K562 (cell line): ENCODE results near the gene EDDM13. TPM values are rescaled to one million over a fixed set of nuclear protein-coding genes. Genes with fewer than 3 reads are reported as not detected.

ENCODE experiments used
- BRD4 ChIP-seq: fragments of 200-600 bp; sonication (generic); IDR thresholded peaks from 2 replicates; pipeline ENCODE4 v1.6.1; 2017; ENCODE audit warnings: inconsistent platforms
- HDAC8 ChIP-seq: fragments of 450-650 bp; IDR thresholded peaks from 2 replicates; pipeline ENCODE4 v1.6.1; 2016; ENCODE audit warnings: mild to moderate bottlenecking, missing genetic modification characterization, moderate library complexity, missing compliant biosample characterization
- HIVEP1 ChIP-seq: fragments of 250-450 bp; sonication (Bioruptor Pico); IDR thresholded peaks from 2 replicates; pipeline ENCODE4 v1.4.0; 2020; ENCODE audit warnings: mild to moderate bottlenecking
- HOXB6 ChIP-seq: fragments of 250-450 bp; sonication (Bioruptor Pico); IDR thresholded peaks from 2 replicates; pipeline ENCODE4 v1.5.1; 2022; ENCODE audit warnings: mild to moderate bottlenecking, borderline replicate concordance
- PHTF2 ChIP-seq: fragments of 250-450 bp; sonication (Bioruptor Pico); IDR thresholded peaks from 2 replicates; pipeline ENCODE4 v1.5.0; 2021; ENCODE audit warnings: mild to moderate bottlenecking
- PML ChIP-seq: IDR thresholded peaks from 2 replicates; pipeline ENCODE4 v1.6.1; 2012; ENCODE audit warnings: low read length, inconsistent platforms
- PTTG1 ChIP-seq: fragments of 450-650 bp; IDR thresholded peaks from 2 replicates; pipeline ENCODE4 v1.6.1; 2016; ENCODE audit warnings: low read depth, mild to moderate bottlenecking, missing genetic modification characterization, missing compliant biosample characterization
- RFX5 ChIP-seq: IDR thresholded peaks from 2 replicates; pipeline ENCODE4 v1.6.1; 2011; ENCODE audit warnings: low read depth, mild to moderate bottlenecking, improper control_type of control experiment, low read length
- SNIP1 ChIP-seq: fragments of 450-650 bp; IDR thresholded peaks from 2 replicates; pipeline ENCODE4 v1.7.1; 2017; ENCODE audit warnings: low read depth, mild to moderate bottlenecking
- TAF7 ChIP-seq: fragments of 450-650 bp; IDR thresholded peaks from 2 replicates; pipeline ENCODE4 v1.6.1; 2016; ENCODE audit warnings: missing genetic modification characterization, missing compliant biosample characterization
- ZBED1 ChIP-seq: IDR thresholded peaks from 2 replicates; pipeline ENCODE4 v1.6.1; 2014
- ZBTB17 ChIP-seq: fragments of 450-650 bp; formaldehyde crosslinking; IDR thresholded peaks from 2 replicates; pipeline ENCODE4 v1.4.0; 2020; ENCODE audit warnings: mild to moderate bottlenecking
- ZNF699 ChIP-seq: fragments of 250-450 bp; sonication (Bioruptor Pico); IDR thresholded peaks from 2 replicates; pipeline ENCODE4 v1.8.0; 2021; ENCODE audit warnings: mild to moderate bottlenecking, moderate library complexity; ENCODE audit not compliant: insufficient replicate concordance
- polyA plus RNA-seq, 8 experiments: library from polyadenylated mRNA; depleted of rRNA in 4 of 8; stranded (reverse) in 5 of 8; unstranded in 3 of 8; fragments of >200 nt; fragmentation: Nextera tagmentation in 2 of 8; fragmentation: Illumina TruSeq in 1 of 8; extraction: Ambion mirVana in 2 of 8; extraction: Trizol in 1 of 8; gene quantifications; 2 replicates each; pipeline versions ENCODE4 v1.2.1 to v1.2.3, GENCODE V29; 2011 to 2014; ENCODE audit warnings: inconsistent platforms in 1 of 8, missing spikeins in 1 of 8
- total RNA-seq, 7 experiments: library from RNA; depleted of rRNA in 6 of 7; stranded (reverse); fragments of >200 nt in 6 of 7; fragmentation: Illumina TruSeq in 2 of 7; extraction: Trizol in 2 of 7; gene quantifications; 2 replicates each; pipeline versions ENCODE4 v1.2.1 to v1.2.3, GENCODE V29; 2011 to 2021; ENCODE audit warnings: low replicate concordance in 1 of 7
- TF ChIP-seq, protein P1 (sequence below), 2 experiments: fragments of 150-350 bp in 1 of 2; IDR thresholded peaks; 2 replicates each; pipeline ENCODE4 v1.6.1; 2012 to 2016; ENCODE audit warnings: low read depth in 2 of 2, low read length in 2 of 2, mild to moderate bottlenecking in 1 of 2, moderate library complexity in 1 of 2
- TF ChIP-seq, protein P2 (sequence below): fragments of 200-800 bp; sonication (Bioruptor generic); IDR thresholded peaks from 2 replicates; pipeline ENCODE4 v1.6.1; 2017; ENCODE audit warnings: missing genetic modification characterization, missing compliant biosample characterization
- TF ChIP-seq, protein P3 (sequence below): fragments of 450-650 bp; formaldehyde crosslinking; IDR thresholded peaks from 2 replicates; pipeline ENCODE4 v1.4.0; 2020; ENCODE audit warnings: mild to moderate bottlenecking, mixed read lengths
- TF ChIP-seq, protein P4 (sequence below): fragments of 250-450 bp; sonication (Bioruptor Pico); IDR thresholded peaks from 2 replicates; pipeline ENCODE4 v1.4.0; 2020; ENCODE audit warnings: borderline replicate concordance
- TF ChIP-seq, protein P5 (sequence below): sonication (generic); formaldehyde crosslinking; IDR thresholded peaks from 2 replicates; pipeline ENCODE4 v1.8.1; 2023; ENCODE audit warnings: mild to moderate bottlenecking, missing genetic modification reagents

Gene EDDM13
- total and polyA plus RNA-seq, 9 of the 15 experiments (the other 6 are each of a cell fraction or from before 2014, with no cell fraction given), result 2.0 to 7.7 (median 4.1) TPM

DNA sequence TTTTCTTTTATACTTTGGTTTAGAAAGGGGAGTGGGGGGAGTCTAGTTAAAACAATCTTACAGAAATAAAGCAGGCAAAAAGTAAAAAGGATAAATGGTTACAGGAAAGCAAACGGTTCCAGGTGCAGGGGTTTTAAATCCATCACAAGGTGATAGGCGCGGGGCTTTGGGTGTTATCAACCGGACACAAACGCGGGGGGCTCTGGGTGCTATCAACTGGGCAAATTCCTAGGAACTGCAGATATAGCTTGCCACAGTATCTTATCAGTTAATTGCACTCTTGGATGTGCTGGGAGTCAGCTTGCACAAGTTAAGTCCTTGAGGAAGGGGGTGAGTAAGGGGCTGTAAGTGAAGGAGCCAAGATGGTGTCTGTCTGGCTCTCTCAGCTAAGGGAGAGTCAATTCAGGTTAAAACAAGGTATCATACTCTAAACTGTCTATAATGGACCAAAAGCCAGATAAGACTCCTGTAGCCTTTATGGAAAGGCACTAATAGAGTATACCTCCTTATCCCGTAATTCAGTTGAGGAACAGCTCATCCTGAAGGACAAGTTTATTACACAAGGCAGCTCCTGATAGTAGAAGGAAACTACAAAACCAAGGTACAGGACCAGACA lies 74.7 kb downstream of the EDDM13 start (continued):
- TF ChIP-seq, protein P1, sequence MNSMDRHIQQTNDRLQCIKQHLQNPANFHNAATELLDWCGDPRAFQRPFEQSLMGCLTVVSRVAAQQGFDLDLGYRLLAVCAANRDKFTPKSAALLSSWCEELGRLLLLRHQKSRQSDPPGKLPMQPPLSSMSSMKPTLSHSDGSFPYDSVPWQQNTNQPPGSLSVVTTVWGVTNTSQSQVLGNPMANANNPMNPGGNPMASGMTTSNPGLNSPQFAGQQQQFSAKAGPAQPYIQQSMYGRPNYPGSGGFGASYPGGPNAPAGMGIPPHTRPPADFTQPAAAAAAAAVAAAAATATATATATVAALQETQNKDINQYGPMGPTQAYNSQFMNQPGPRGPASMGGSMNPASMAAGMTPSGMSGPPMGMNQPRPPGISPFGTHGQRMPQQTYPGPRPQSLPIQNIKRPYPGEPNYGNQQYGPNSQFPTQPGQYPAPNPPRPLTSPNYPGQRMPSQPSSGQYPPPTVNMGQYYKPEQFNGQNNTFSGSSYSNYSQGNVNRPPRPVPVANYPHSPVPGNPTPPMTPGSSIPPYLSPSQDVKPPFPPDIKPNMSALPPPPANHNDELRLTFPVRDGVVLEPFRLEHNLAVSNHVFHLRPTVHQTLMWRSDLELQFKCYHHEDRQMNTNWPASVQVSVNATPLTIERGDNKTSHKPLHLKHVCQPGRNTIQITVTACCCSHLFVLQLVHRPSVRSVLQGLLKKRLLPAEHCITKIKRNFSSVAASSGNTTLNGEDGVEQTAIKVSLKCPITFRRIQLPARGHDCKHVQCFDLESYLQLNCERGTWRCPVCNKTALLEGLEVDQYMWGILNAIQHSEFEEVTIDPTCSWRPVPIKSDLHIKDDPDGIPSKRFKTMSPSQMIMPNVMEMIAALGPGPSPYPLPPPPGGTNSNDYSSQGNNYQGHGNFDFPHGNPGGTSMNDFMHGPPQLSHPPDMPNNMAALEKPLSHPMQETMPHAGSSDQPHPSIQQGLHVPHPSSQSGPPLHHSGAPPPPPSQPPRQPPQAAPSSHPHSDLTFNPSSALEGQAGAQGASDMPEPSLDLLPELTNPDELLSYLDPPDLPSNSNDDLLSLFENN (IDR thresholded peaks at IDR 0.05; ENCODE audit: low read depth in 2 of 2, low read length in 2 of 2), result peak in 1 of 2 experiments; percentile 34; a peak in 1 of 4 replicates
- TF ChIP-seq TAF7 (tag) (0 out of 2 replicates have a peak, but pooled peaks have one; percentile 10), PHTF2 (CRISPR knock-in tag) (0 out of 2 replicates have a peak, but pooled peaks have one; percentile 35), RFX5 (no peak), BRD4 (no peak), ZNF699 (CRISPR knock-in tag) (no peak), SNIP1 (no peak), HDAC8 (tag) (peak; percentile 83), ZBTB17 (CRISPR knock-in tag) (peak; percentile 53; the same call in 1 of the 2 replicates), ZBED1 (no peak), PML (0 out of 2 replicates have a peak, but pooled peaks have one; percentile 41), PTTG1 (peak; percentile 69), HIVEP1 (peak; percentile 88), HOXB6 (CRISPR knock-in tag) (no peak)
- TF ChIP-seq, protein P2, sequence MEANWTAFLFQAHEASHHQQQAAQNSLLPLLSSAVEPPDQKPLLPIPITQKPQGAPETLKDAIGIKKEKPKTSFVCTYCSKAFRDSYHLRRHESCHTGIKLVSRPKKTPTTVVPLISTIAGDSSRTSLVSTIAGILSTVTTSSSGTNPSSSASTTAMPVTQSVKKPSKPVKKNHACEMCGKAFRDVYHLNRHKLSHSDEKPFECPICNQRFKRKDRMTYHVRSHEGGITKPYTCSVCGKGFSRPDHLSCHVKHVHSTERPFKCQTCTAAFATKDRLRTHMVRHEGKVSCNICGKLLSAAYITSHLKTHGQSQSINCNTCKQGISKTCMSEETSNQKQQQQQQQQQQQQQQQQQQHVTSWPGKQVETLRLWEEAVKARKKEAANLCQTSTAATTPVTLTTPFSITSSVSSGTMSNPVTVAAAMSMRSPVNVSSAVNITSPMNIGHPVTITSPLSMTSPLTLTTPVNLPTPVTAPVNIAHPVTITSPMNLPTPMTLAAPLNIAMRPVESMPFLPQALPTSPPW (CRISPR knock-in tag), result peak; percentile 44; the same call in 1 of the 2 replicates
- TF ChIP-seq, protein P3, sequence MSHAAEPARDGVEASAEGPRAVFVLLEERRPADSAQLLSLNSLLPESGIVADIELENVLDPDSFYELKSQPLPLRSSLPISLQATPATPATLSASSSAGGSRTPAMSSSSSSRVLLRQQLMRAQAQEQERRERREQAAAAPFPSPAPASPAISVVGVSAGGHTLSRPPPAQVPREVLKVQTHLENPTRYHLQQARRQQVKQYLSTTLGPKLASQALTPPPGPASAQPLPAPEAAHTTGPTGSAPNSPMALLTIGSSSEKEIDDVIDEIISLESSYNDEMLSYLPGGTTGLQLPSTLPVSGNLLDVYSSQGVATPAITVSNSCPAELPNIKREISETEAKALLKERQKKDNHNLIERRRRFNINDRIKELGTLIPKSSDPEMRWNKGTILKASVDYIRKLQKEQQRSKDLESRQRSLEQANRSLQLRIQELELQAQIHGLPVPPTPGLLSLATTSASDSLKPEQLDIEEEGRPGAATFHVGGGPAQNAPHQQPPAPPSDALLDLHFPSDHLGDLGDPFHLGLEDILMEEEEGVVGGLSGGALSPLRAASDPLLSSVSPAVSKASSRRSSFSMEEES, result no peak; the same call in 1 of the 2 replicates
- TF ChIP-seq, protein P4, sequence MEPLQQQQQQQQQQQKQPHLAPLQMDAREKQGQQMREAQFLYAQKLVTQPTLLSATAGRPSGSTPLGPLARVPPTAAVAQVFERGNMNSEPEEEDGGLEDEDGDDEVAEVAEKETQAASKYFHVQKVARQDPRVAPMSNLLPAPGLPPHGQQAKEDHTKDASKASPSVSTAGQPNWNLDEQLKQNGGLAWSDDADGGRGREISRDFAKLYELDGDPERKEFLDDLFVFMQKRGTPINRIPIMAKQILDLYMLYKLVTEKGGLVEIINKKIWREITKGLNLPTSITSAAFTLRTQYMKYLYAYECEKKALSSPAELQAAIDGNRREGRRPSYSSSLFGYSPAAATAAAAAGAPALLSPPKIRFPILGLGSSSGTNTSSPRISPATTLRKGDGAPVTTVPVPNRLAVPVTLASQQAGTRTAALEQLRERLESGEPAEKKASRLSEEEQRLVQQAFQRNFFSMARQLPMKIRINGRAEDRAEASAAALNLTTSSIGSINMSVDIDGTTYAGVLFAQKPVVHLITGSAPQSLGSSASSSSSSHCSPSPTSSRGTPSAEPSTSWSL (CRISPR knock-in tag), result no peak
- TF ChIP-seq, protein P5, sequence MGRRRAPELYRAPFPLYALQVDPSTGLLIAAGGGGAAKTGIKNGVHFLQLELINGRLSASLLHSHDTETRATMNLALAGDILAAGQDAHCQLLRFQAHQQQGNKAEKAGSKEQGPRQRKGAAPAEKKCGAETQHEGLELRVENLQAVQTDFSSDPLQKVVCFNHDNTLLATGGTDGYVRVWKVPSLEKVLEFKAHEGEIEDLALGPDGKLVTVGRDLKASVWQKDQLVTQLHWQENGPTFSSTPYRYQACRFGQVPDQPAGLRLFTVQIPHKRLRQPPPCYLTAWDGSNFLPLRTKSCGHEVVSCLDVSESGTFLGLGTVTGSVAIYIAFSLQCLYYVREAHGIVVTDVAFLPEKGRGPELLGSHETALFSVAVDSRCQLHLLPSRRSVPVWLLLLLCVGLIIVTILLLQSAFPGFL (CRISPR knock-in tag), result no peak
